ENCODE data around the gene SLC25A22. TPM values are rescaled to one million over a fixed set of nuclear protein-coding genes. Genes with fewer than 3 reads are reported as not detected.

Gene SLC25A22
- total RNA-seq, 1 experiment from 2014 or later: 32.7 TPM

- H3K27ac ChIP-seq (ENCODE audit: low read length): peak overlapping the region; percentile 93
- peaks cover 34% of the 10 kb centered on the region for H4K20me1 ChIP-seq (ENCODE audit: low read length)
- H3K4me3 ChIP-seq (ENCODE audit: low read length): peak overlapping the region; percentile 93
- H3K27me3 ChIP-seq (ENCODE audit: low read length): no peaks in the 10 kb centered on the region
- no peak for DNase-seq
- no peaks in the 10 kb centered on the region for H3K9me2 ChIP-seq (replicated peaks; ENCODE audit: low read length)
- peaks cover 50% of the 10 kb centered on the region for H3K79me2 ChIP-seq (ENCODE audit: low read length)
- POLR2A ChIA-PET (ENCODE audit: unreplicated experiment): no interaction called here
- peaks cover 5% of the 10 kb centered on the region for H3F3A ChIP-seq (ENCODE audit: low read length, unreplicated experiment)
- BruUV-seq (replicated peaks): TSS peak; percentile 61
- TF ChIP-seq EZH2phosphoT487 (IDR thresholded peaks at IDR 0.05; ENCODE audit: borderline replicate concordance, low read length) (no peak), CTCF (conservative IDR thresholded peaks at IDR 0.05; ENCODE audit: low read depth, low read length) (no peak), EZH2 (IDR thresholded peaks at IDR 0.05; ENCODE audit: low read length, unreplicated experiment) (no peak)
- H3K36me3 ChIP-seq (ENCODE audit: low read depth, low read length): peaks cover 33% of the 10 kb centered on the region
- intact Hi-C loops (cut with micrococcal nuclease): no loop called here
- no peak for ATAC-seq
- CTCF ChIA-PET: no interaction called here
- H2AFZ ChIP-seq (ENCODE audit: low read length): no peak overlapping the region
- H3K9ac ChIP-seq (ENCODE audit: low read length): peak overlapping the region; percentile 95
- peaks cover 23% of the 10 kb centered on the region for H3K4me1 ChIP-seq (ENCODE audit: insufficient read depth, low read length)
- H3K4me2 ChIP-seq (ENCODE audit: low read length): peak overlapping the region; percentile 99
- no peaks in the 10 kb centered on the region for H3K9me3 ChIP-seq (ENCODE audit: low read length)
These were observed 12.0 kb upstream of the SLC25A22 start for GRCh38 chr11:810040-810567.

GRCh38 chr11:809287-810039 lies 11.4 kb upstream of the SLC25A22 start, which contains the start of gene RPLP2:
Gene RPLP2 (plus strand): TSS chr11:809967. CDS start chr11:810235, 268 bp downstream.
- H3K27ac ChIP-seq (ENCODE audit: low read length): peak within 1 kb of the TSS; percentile 93
- peak; percentile 82 for ATAC-seq
- no peaks in the 10 kb centered on the region for H3K9me2 ChIP-seq (replicated peaks; ENCODE audit: low read length)
- TF ChIP-seq EZH2 (IDR thresholded peaks at IDR 0.05; ENCODE audit: low read length, unreplicated experiment) (no peak), CTCF (conservative IDR thresholded peaks at IDR 0.05; ENCODE audit: low read depth, low read length) (no peak), EZH2phosphoT487 (IDR thresholded peaks at IDR 0.05; ENCODE audit: borderline replicate concordance, low read length) (no peak)
- intact Hi-C loops (cut with micrococcal nuclease): no loop called here
- CTCF ChIA-PET: interaction anchor here (1.1 kb wide), 1 partner anchor 25 kb away, joined by 3 read pairs; no protein-coding TSS in a partner anchor
- peak within 1 kb of the TSS; percentile 99 for H3K4me2 ChIP-seq (ENCODE audit: low read length)
- peak; percentile 99 for DNase-seq
- H3F3A ChIP-seq (ENCODE audit: low read length, unreplicated experiment): peaks cover 5% of the 10 kb centered on the region
- H3K4me1 ChIP-seq (ENCODE audit: insufficient read depth, low read length): peaks cover 26% of the 10 kb centered on the region
- no TSS peak for BruUV-seq (replicated peaks)
- no peaks in the 10 kb centered on the region for H3K9me3 ChIP-seq (ENCODE audit: low read length)
- POLR2A ChIA-PET (ENCODE audit: unreplicated experiment): interaction anchor here (0.5 to 0.7 kb wide), 2 partner anchors 13 to 196 kb away, joined by 3 read pairs; no protein-coding TSS in a partner anchor
- H3K27me3 ChIP-seq (ENCODE audit: low read length): no peaks in the 10 kb centered on the region
- H4K20me1 ChIP-seq (ENCODE audit: low read length): peaks cover 34% of the 10 kb centered on the region
- H3K9ac ChIP-seq (ENCODE audit: low read length): peak within 1 kb of the TSS; percentile 95
- H2AFZ ChIP-seq (ENCODE audit: low read length): peak within 1 kb of the TSS; percentile 88
- peaks cover 33% of the 10 kb centered on the region for H3K36me3 ChIP-seq (ENCODE audit: low read depth, low read length)
- peak within 1 kb of the TSS; percentile 93 for H3K4me3 ChIP-seq (ENCODE audit: low read length)
- H3K79me2 ChIP-seq (ENCODE audit: low read length): peaks cover 50% of the 10 kb centered on the region

Data from PC-3 (cell line).